Stimulated activated naive CD8-positive, alpha-beta T cell treated with anti-CD3 and anti-CD28 coated beads, Interleukin-15, amount 100 ng/mL, for 72 hours (primary cell): ENCODE data around the gene SIGLEC15.
"Not testable (repeated sequence)": the region's sequence is repeated elsewhere in the genome, so short reads cannot be mapped to it uniquely, and the experiment has no call there.

Source experiments
- ATAC-seq: fragments of 150-1000 bp; cut with Tn5 transposase; 2 replicates; pipeline ENCODE4 v1.10.0; 2021; ENCODE audit warnings: mild to moderate bottlenecking, moderate library complexity
- DNase-seq, 2 donors: peaks; one replicate each; pipeline ENCODE4 v3.0.0; 2021 to 2022
- H3K27ac Mint-ChIP-seq, 2 donors: one replicate each; pipeline ENCODE4 v1.8.0; 2022; ENCODE audit warnings: mild to moderate bottlenecking in 2 of 2, mixed read lengths in 2 of 2, moderate library complexity in 2 of 2
- H3K27me3 Mint-ChIP-seq: one replicate; pipeline ENCODE4 v1.8.0; 2022; ENCODE audit warnings: mixed read lengths
- H3K4me1 Mint-ChIP-seq: one replicate; pipeline ENCODE4 v1.8.0; 2022; ENCODE audit warnings: mild to moderate bottlenecking, mixed read lengths
- H3K4me3 Mint-ChIP-seq, 2 donors: one replicate each; pipeline ENCODE4 v1.8.0; 2022; ENCODE audit warnings: mild to moderate bottlenecking in 2 of 2, mixed read lengths in 2 of 2, moderate library complexity in 1 of 2
- H3K9me3 Mint-ChIP-seq, 2 donors: one replicate each; pipeline ENCODE4 v1.8.0; 2022; ENCODE audit warnings: mixed read lengths in 2 of 2

The SIGLEC15 gene

GRCh38 chr18:45834306-45834705 is 8.8 kb downstream of the SIGLEC15 start:
- H3K9me3 Mint-ChIP-seq = no peaks in the 10 kb centered on the region
- DNase-seq = no peak
- H3K27me3 Mint-ChIP-seq = peaks cover 54% of the 10 kb centered on the region
- H3K27ac Mint-ChIP-seq = no peak overlapping the region
- H3K4me3 Mint-ChIP-seq = no peak overlapping the region
- no peak for ATAC-seq
- H3K4me1 Mint-ChIP-seq = peaks cover 14% of the 10 kb centered on the region

DNA sequence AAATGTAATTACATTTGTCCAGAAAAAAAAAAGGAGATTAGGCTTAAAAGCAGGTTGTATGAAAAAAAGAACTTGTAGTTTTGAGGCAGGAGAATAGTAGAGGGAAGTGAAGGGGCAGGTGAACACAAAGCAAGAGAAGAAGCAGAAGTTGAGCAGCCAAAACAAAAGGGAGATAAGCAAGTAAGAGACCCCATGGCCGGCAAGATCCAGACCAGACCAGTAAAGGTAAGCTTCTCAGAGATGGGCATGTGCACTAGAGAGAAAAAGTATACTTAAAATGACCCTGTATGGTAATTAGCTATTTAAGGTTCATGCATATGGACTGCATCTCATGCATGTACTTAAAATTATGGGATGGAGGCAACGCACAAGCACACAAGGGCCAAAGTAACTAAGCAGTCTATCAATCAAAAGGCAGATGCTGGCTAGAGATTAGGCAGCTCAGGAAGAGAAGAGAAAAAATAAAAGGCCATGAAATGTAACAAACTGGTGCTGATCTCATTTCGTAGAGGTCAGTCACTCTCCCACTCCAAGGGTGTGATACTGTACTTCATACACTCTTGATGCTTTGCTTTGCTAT is 9.7 kb downstream of the SIGLEC15 start:
- no peaks in the 10 kb centered on the region for H3K9me3 Mint-ChIP-seq
- no peak overlapping the region for H3K4me3 Mint-ChIP-seq
- DNase-seq = no peak
- no peak overlapping the region for H3K27ac Mint-ChIP-seq
- peaks cover 17% of the 10 kb centered on the region for H3K4me1 Mint-ChIP-seq
- peaks cover 62% of the 10 kb centered on the region for H3K27me3 Mint-ChIP-seq
- ATAC-seq = no peak

- peaks cover 17% of the 10 kb centered on the region for H3K4me1 Mint-ChIP-seq
- no peaks in the 10 kb centered on the region for H3K9me3 Mint-ChIP-seq
- no peak overlapping the region for H3K27ac Mint-ChIP-seq
- H3K4me3 Mint-ChIP-seq = peak overlapping the region; percentile 44 to 52
- H3K27me3 Mint-ChIP-seq = peaks cover 75% of the 10 kb centered on the region
- DNase-seq (no peak), ATAC-seq (no peak)
Observed at GRCh38 chr18:45836242-45837205, 11.0 kb downstream of the SIGLEC15 start.

GRCh38 chr18:45837283-45838070 is 12.0 kb downstream of the SIGLEC15 start:
- DNase-seq = peak; percentile 55 to 65
- no peak overlapping the region for H3K27ac Mint-ChIP-seq
- H3K4me1 Mint-ChIP-seq = peaks cover 17% of the 10 kb centered on the region
- ATAC-seq = peak; percentile 77
- H3K9me3 Mint-ChIP-seq = no peaks in the 10 kb centered on the region
- H3K4me3 Mint-ChIP-seq = peak overlapping the region; percentile 10 to 59
- peaks cover 75% of the 10 kb centered on the region for H3K27me3 Mint-ChIP-seq

GRCh38 chr18:45838302-45839070 is 13.0 kb downstream of the SIGLEC15 start:
- ATAC-seq (no peak), DNase-seq (no peak)
- no peaks in the 10 kb centered on the region for H3K9me3 Mint-ChIP-seq
- H3K27ac Mint-ChIP-seq = no peak overlapping the region
- peaks cover 75% of the 10 kb centered on the region for H3K27me3 Mint-ChIP-seq
- peak overlapping the region in 1 of 2 donors; percentile 59 for H3K4me3 Mint-ChIP-seq
- peaks cover 17% of the 10 kb centered on the region for H3K4me1 Mint-ChIP-seq

DNA sequence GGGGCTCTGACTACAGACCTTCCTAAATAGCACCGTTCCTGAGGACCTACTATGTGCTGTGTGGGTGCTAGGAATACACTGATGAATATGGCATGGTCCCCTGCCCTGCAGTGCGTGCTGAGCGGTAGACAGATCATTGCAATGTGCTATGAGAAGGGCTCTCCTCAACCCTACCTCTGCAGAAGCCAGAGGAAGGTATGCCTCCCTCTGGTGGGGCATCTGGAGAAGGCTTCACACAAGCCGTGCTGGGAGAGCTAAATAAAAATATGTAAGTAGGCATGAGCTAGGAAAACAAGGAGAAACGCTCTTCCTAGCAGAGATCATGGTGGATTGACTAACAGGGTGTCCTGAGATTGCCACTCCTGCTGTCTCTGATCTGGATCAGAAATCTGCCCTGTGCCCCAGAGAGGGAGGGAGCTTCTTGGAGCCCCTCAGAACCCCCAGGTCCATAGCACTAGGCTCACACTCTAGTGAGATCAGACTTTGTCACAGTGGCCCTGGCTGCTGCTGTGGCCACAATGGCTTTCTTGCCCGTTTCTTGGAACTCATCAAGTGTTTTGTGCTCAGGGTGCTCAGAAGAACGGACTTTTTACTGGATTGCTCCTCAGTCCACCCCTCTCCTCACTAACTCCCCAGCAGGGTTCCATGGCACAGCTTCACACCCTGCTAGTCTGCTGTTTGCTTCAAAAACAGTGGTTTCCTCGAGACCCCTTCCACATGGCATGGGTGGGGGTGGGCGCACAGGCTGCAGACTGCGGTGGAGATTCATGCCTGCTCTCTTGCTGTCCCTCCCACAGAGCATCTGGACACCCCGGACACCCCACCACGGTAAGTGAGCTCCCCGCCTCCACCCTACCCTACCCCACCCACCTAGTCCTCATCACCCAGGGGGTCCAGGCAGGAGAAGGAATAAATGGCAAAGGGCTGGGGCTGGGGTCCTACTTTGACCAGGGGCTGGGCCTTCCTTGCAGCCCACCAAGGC is 14.2 kb downstream of the SIGLEC15 start:
- H3K27ac Mint-ChIP-seq = no peak overlapping the region
- no peaks in the 10 kb centered on the region for H3K9me3 Mint-ChIP-seq
- peaks cover 64% of the 10 kb centered on the region for H3K27me3 Mint-ChIP-seq
- peaks cover 19% of the 10 kb centered on the region for H3K4me1 Mint-ChIP-seq
- DNase-seq (peak in 1 of 2 donors; percentile 38), ATAC-seq (peak; percentile 65)
- H3K4me3 Mint-ChIP-seq = no peak overlapping the region

DNA sequence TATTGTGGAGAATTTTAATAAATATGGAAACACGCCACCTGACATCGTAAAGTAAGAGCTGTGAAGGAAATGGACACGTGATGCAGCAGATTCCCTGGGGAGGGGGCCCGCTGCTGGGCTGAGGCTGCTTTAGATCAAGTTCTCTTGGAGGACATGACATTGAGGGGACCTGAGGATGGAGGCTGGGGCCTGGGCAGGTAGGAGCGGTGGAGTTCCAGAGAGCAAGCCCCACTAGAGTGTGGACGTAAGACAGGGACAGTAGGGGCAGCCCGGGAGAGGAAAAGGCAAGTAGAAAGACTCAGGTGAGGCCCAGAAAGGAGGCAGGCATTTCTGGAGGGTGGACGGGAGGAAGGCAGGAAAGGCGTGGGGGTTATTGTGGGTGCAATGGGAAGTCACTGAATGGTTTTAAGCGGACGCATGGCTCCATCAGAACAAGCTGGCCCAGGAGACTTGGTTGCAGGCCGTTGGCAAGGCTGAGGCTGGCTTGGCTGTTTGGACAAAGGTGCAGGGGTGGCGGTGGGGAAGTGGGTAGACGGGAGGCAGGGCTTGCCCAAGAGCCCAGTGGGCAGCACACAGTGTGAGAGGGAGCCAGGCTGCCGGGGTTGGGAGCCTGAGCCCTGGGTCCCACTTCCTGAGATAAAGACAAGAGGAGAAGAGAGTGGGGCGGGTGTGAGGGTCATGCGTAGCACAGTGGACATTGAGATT is 15.7 kb downstream of the SIGLEC15 start:
- peak overlapping the region; percentile 38 to 63 for H3K27ac Mint-ChIP-seq

GRCh38 chr18:45841765-45842442 is 16.4 kb downstream of the SIGLEC15 start:
- Mint-ChIP-seq H3K4me1 (peaks cover 31% of the 10 kb centered on the region), H3K9me3 (no peaks in the 10 kb centered on the region), H3K4me3 (no peak overlapping the region), H3K27me3 (peaks cover 42% of the 10 kb centered on the region), H3K27ac (peak overlapping the region in 1 of 2 donors; percentile 76)
- no peak for DNase-seq
- no peak for ATAC-seq

More for the DNA sequence above, 15.7 kb downstream of the SIGLEC15 start:
- Mint-ChIP-seq H3K9me3 (no peaks in the 10 kb centered on the region), H3K27me3 (peaks cover 49% of the 10 kb centered on the region), H3K4me1 (peaks cover 24% of the 10 kb centered on the region), H3K4me3 (no peak overlapping the region)
- ATAC-seq (no peak), DNase-seq (no peak)

GRCh38 chr18:45843019-45843418 is 17.5 kb downstream of the SIGLEC15 start:
- peaks cover 34% of the 10 kb centered on the region for H3K27me3 Mint-ChIP-seq

GRCh38 chr18:45844938-45845337 is 19.5 kb downstream of the SIGLEC15 start:
- H3K4me1 Mint-ChIP-seq = peaks cover 44% of the 10 kb centered on the region
- no peak for DNase-seq
- no peak for ATAC-seq
- peaks cover 15% of the 10 kb centered on the region for H3K27me3 Mint-ChIP-seq
- no peak overlapping the region for H3K4me3 Mint-ChIP-seq
- H3K27ac Mint-ChIP-seq = peak overlapping the region in 1 of 2 donors; percentile 12
- H3K9me3 Mint-ChIP-seq = no peaks in the 10 kb centered on the region

More at GRCh38 chr18:45843019-45843418, 17.5 kb downstream of the SIGLEC15 start:
- Mint-ChIP-seq H3K9me3 (no peaks in the 10 kb centered on the region), H3K4me3 (no peak overlapping the region), H3K4me1 (peaks cover 39% of the 10 kb centered on the region), H3K27ac (no peak overlapping the region)
- no peak for DNase-seq
- no peak for ATAC-seq

DNA sequence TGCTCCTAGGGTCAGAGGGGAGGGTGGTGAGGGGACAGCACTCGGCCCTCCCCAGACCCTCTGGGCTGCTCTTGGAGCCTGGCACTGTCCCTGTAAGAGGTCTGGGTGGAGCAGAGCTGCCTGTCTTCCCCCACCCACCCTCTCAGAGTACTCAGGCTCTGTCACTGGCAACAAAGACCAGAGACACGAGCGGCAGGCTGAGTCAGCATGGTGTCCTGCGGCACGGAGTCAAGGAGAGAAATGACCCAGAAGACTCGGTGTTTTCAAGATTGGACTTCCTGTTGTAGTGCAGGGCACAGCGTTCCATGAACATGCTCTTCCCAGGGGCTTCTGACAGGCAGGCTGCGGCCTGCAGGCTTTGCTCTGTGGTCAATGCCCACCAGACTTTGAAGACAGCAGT is 19.9 kb downstream of the SIGLEC15 start:
- Mint-ChIP-seq H3K9me3 (no peaks in the 10 kb centered on the region), H3K4me3 (no peak overlapping the region), H3K27me3 (peaks cover 10% of the 10 kb centered on the region), H3K27ac (peak overlapping the region in 1 of 2 donors; percentile 12), H3K4me1 (peaks cover 48% of the 10 kb centered on the region)
- DNase-seq = no peak
- ATAC-seq = no peak

DNA sequence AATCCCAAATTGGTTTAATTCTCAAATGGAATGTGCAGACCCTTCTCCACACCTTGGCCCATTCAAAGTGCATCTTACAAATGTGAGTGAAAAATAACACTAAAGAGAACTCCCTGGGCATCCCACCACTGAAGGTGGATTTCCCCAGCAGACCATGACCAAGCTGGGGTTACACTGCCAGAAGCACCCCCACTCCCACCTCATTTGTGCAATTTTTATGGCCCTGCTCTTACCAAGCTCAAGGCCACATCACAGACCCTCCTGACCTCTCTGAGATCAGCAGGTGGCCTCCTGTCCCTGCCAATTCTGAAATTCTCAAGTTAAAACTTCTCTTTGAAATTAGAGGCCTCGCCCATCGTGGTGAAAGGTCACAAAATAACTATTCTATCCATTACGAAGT is 21.6 kb downstream of the SIGLEC15 start:
- ATAC-seq (peak; percentile 60), DNase-seq (no peak)
- H3K4me1 Mint-ChIP-seq = peaks cover 48% of the 10 kb centered on the region
- peak overlapping the region; percentile 4 to 30 for H3K27ac Mint-ChIP-seq
- no peaks in the 10 kb centered on the region for H3K9me3 Mint-ChIP-seq
- no peaks in the 10 kb centered on the region for H3K27me3 Mint-ChIP-seq
- peak overlapping the region in 1 of 2 donors; percentile 9 for H3K4me3 Mint-ChIP-seq

DNA sequence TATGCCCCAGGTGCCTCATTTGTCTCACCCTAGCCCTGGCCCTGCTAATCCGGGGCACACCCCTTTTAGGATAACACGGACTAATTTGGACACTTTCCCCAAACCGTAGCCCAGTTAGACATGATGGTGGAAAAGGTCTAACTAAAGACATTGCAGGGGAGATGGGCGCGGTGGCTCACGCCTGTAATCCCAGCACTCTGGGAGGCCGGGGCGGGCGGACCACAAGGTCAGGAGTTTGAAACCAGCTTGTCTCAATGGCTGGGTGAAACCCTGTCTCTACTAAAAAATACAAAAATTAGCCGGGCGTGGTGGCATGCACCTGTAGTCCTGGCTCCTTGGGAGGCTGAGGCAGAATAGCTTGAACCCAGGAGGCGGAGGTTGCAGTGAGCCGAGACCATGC is 23.2 kb downstream of the SIGLEC15 start:
- ATAC-seq, DNase-seq, H3K27me3 Mint-ChIP-seq, H3K27ac Mint-ChIP-seq, H3K9me3 Mint-ChIP-seq, H3K4me3 Mint-ChIP-seq: not testable (repeated sequence)
- peaks cover 48% of the 10 kb centered on the region for H3K4me1 Mint-ChIP-seq
